Measurements from ENCODE around the gene PITPNC1.
"Not testable (repeated sequence)": the region's sequence is repeated elsewhere in the genome, so short reads cannot be mapped to it uniquely, and the experiment has no call there.

The PITPNC1 gene

DNA sequence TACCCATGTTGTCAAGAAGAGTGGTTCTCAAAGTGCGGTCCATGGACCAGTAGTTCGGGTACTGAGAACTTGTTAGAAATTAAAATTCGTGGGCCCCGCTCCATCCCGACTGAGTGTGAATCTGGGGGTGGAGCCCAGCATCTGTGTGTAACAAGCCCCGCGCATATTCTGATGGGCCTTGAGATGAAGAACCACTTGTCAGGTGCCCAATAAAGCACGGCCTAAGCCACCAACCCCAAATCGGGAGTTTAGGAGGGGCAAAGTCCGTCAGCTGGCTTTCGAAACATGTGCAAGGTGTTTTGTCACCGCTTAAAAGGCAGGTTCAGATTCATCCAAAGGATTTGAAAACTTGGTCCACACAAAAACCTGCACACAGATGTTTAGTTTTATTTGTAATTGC lies 40.2 kb upstream of the PITPNC1 start:
- no peak overlapping the region for H3K4me3 ChIP-seq (ENCODE audit: low read depth, low read length)
- H3K27ac ChIP-seq = no peak overlapping the region
- H3K4me2 ChIP-seq (ENCODE audit: low read length) = no peak overlapping the region
- no peaks in the 10 kb centered on the region for H3K79me2 ChIP-seq
- no peaks in the 10 kb centered on the region for H3K36me3 ChIP-seq (ENCODE audit: control insufficient read depth, insufficient read depth, low read length)
- TF ChIP-seq, protein P1, sequence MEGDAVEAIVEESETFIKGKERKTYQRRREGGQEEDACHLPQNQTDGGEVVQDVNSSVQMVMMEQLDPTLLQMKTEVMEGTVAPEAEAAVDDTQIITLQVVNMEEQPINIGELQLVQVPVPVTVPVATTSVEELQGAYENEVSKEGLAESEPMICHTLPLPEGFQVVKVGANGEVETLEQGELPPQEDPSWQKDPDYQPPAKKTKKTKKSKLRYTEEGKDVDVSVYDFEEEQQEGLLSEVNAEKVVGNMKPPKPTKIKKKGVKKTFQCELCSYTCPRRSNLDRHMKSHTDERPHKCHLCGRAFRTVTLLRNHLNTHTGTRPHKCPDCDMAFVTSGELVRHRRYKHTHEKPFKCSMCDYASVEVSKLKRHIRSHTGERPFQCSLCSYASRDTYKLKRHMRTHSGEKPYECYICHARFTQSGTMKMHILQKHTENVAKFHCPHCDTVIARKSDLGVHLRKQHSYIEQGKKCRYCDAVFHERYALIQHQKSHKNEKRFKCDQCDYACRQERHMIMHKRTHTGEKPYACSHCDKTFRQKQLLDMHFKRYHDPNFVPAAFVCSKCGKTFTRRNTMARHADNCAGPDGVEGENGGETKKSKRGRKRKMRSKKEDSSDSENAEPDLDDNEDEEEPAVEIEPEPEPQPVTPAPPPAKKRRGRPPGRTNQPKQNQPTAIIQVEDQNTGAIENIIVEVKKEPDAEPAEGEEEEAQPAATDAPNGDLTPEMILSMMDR (IDR thresholded peaks at IDR 0.05) = no peak
- H3K27me3 ChIP-seq (ENCODE audit: control insufficient read depth, insufficient read depth, low read length) = no peaks in the 10 kb centered on the region
- no peak overlapping the region for H2AFZ ChIP-seq
- no peaks in the 10 kb centered on the region for H3K4me1 ChIP-seq
- H3K9me3 ChIP-seq (ENCODE audit: control insufficient read depth, low read length) = no peaks in the 10 kb centered on the region
- H3K9ac ChIP-seq = no peak overlapping the region

DNA sequence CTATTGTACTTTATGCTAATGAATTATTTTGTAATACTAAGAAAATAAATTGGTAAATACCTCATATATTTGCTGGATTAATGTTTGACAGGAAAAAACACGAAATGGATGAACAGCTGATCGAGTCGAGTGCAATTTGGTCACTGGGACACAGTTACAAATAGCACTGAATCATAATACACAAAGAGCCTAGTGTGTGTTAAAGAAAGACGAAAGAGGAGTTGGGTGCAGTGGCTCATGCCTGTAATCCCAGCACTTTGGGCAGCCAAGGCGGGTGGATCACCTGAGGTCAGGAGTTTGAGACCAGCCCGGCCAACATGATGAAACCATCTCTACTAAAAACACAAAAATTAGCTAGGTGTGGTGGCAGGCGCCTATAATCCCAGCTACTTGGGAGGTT lies 38.7 kb upstream of the PITPNC1 start:
- not testable (repeated sequence) for H3K27ac ChIP-seq; H3K9me3 ChIP-seq (ENCODE audit: control insufficient read depth, low read length); H2AFZ ChIP-seq; H3K79me2 ChIP-seq; H3K4me1 ChIP-seq; H3K27me3 ChIP-seq (ENCODE audit: control insufficient read depth, insufficient read depth, low read length); H3K4me3 ChIP-seq (ENCODE audit: low read depth, low read length); H3K4me2 ChIP-seq (ENCODE audit: low read length); H3K36me3 ChIP-seq (ENCODE audit: control insufficient read depth, insufficient read depth, low read length); H3K9ac ChIP-seq

- H3K4me3 ChIP-seq (ENCODE audit: low read depth, low read length) = no peak overlapping the region
- TF ChIP-seq, protein P1 (IDR thresholded peaks at IDR 0.05) = no peak
- no peak overlapping the region for H2AFZ ChIP-seq
- no peaks in the 10 kb centered on the region for H3K9me3 ChIP-seq (ENCODE audit: control insufficient read depth, low read length)
- H3K4me1 ChIP-seq = no peaks in the 10 kb centered on the region
- no peak overlapping the region for H3K27ac ChIP-seq
- H3K27me3 ChIP-seq (ENCODE audit: control insufficient read depth, insufficient read depth, low read length) = no peaks in the 10 kb centered on the region
- no peaks in the 10 kb centered on the region for H3K79me2 ChIP-seq
- H3K36me3 ChIP-seq (ENCODE audit: control insufficient read depth, insufficient read depth, low read length) = no peaks in the 10 kb centered on the region
- H3K4me2 ChIP-seq (ENCODE audit: low read length) = no peak overlapping the region
- H3K9ac ChIP-seq = no peak overlapping the region
Observed at GRCh38 chr17:67343237-67343636, 33.8 kb upstream of the PITPNC1 start.

GRCh38 chr17:67347826-67348225 lies 29.3 kb upstream of the PITPNC1 start:
- H2AFZ ChIP-seq = no peak overlapping the region
- H3K4me2 ChIP-seq (ENCODE audit: low read length) = no peak overlapping the region
- no peaks in the 10 kb centered on the region for H3K27me3 ChIP-seq (ENCODE audit: control insufficient read depth, insufficient read depth, low read length)
- no peaks in the 10 kb centered on the region for H3K9me3 ChIP-seq (ENCODE audit: control insufficient read depth, low read length)
- no peak overlapping the region for H3K9ac ChIP-seq
- H3K4me1 ChIP-seq = no peaks in the 10 kb centered on the region
- H3K4me3 ChIP-seq (ENCODE audit: low read depth, low read length) = no peak overlapping the region
- H3K36me3 ChIP-seq (ENCODE audit: control insufficient read depth, insufficient read depth, low read length) = no peaks in the 10 kb centered on the region
- TF ChIP-seq, protein P1 (IDR thresholded peaks at IDR 0.05) = no peak
- H3K79me2 ChIP-seq = peaks cover 5% of the 10 kb centered on the region
- H3K27ac ChIP-seq = no peak overlapping the region

GRCh38 chr17:67349420-67349819 lies 27.7 kb upstream of the PITPNC1 start:
- TF ChIP-seq, protein P1 (IDR thresholded peaks at IDR 0.05) = no peak
- Histone ChIP-seq H3K9ac (no peak overlapping the region), H3K4me3 (ENCODE audit: low read depth, low read length) (no peak overlapping the region), H3K9me3 (ENCODE audit: control insufficient read depth, low read length) (no peaks in the 10 kb centered on the region), H3K27ac (no peak overlapping the region), H2AFZ (no peak overlapping the region), H3K36me3 (ENCODE audit: control insufficient read depth, insufficient read depth, low read length) (no peaks in the 10 kb centered on the region), H3K79me2 (peaks cover 6% of the 10 kb centered on the region), H3K4me2 (ENCODE audit: low read length) (no peak overlapping the region), H3K27me3 (ENCODE audit: control insufficient read depth, insufficient read depth, low read length) (no peaks in the 10 kb centered on the region), H3K4me1 (no peaks in the 10 kb centered on the region)
